IPS-20b (cell line): Measurements from ENCODE around the gene IL19.
"Not testable (repeated sequence)": the region's sequence is repeated elsewhere in the genome, so short reads cannot be mapped to it uniquely, and the experiment has no call there.

Experiments used
- H3K27ac ChIP-seq: one replicate; pipeline ENCODE4 v1.5.1; 2013; ENCODE audit warnings: low read length
- H3K27me3 ChIP-seq: 2 replicates; pipeline ENCODE4 v1.6.1; 2013; ENCODE audit warnings: mild to moderate bottlenecking, low read length, inconsistent platforms; ENCODE audit not compliant: insufficient read depth
- H3K36me3 ChIP-seq: 2 replicates; pipeline ENCODE4 v1.6.1; 2013; ENCODE audit warnings: low read depth, mild to moderate bottlenecking, inconsistent platforms, low read length, moderate library complexity; ENCODE audit not compliant: insufficient read depth
- H3K4me1 ChIP-seq: 2 replicates; pipeline ENCODE4 v1.6.1; 2013; ENCODE audit warnings: mild to moderate bottlenecking, control low read depth, inconsistent platforms, low read length, moderate library complexity; ENCODE audit not compliant: insufficient read depth
- H3K4me3 ChIP-seq: 2 replicates; pipeline ENCODE4 v1.5.1; 2013; ENCODE audit warnings: mild to moderate bottlenecking, low read length, inconsistent platforms
- H3K9ac ChIP-seq: 2 replicates; pipeline ENCODE4 v1.6.1; 2013; ENCODE audit warnings: low read depth, mild to moderate bottlenecking, inconsistent platforms, low read length, moderate library complexity
- H3K9me3 ChIP-seq: 2 replicates; pipeline ENCODE4 v1.6.1; 2013; ENCODE audit warnings: mild to moderate bottlenecking, low read depth, low read length, inconsistent platforms; ENCODE audit not compliant: insufficient read depth

Gene IL19

DNA sequence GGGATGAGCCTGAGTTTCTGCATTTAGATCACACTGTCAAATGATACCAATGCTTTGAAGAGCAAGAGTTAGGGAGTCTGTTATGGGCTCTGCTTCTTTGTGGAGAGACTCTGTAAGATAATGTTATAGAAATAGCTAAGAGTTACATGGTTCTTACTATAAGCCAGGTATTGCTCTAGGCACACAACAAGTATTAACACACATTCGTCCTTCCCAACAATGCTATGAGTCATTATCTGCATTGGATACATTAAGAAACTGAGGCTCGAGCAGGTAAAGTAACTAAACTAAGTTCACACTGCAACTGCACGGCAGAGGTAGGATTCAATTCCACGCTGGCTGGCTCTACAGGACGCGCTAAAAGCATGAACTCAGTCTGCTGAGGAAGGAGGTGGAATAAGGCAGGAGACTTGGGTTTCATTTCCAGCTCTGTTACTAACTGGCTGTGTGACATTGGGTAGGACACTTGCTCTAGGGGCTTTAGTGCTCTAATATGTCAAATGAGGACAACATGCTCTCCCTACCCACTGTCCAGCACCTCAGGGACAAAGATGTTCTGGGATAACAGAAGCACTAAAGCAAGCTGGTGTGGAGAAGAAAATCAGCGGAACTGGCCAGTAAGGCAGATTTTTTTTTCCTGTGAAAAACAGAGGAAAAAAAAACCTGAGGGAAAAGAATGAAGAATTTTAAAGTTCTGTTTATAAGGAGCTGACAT is 71.2 kb downstream of the IL19 start:
- H3K9me3 ChIP-seq: no peaks in the 10 kb centered on the region
- H3K27me3 ChIP-seq: no peaks in the 10 kb centered on the region
- no peaks in the 10 kb centered on the region for H3K36me3 ChIP-seq
- no peaks in the 10 kb centered on the region for H3K4me1 ChIP-seq
- no peak overlapping the region for H3K9ac ChIP-seq
- H3K27ac ChIP-seq: no peak overlapping the region
- no peak overlapping the region for H3K4me3 ChIP-seq

DNA sequence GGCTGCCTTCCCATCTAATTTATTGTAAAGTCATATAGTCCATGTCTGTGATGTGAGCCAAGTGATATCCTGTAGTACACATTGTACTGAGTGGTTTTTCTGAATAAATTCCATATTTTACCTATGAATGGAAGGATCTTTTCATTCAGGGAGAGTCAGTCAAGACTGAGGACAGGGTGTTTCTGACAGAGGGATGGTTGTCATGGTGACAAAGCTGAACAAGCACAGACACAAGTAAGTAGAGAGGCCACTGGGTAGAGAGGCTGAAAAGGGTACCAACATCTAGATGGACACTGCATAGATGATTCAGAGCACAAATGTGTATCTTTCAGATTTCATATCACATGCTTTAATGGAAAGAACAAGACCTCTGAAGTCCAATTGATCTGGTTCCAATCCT is 72.3 kb downstream of the IL19 start:
- Histone ChIP-seq H3K27me3 (no peaks in the 10 kb centered on the region), H3K9ac (no peak overlapping the region), H3K27ac (no peak overlapping the region), H3K4me1 (no peaks in the 10 kb centered on the region), H3K36me3 (no peaks in the 10 kb centered on the region), H3K9me3 (no peaks in the 10 kb centered on the region), H3K4me3 (no peak overlapping the region)

DNA sequence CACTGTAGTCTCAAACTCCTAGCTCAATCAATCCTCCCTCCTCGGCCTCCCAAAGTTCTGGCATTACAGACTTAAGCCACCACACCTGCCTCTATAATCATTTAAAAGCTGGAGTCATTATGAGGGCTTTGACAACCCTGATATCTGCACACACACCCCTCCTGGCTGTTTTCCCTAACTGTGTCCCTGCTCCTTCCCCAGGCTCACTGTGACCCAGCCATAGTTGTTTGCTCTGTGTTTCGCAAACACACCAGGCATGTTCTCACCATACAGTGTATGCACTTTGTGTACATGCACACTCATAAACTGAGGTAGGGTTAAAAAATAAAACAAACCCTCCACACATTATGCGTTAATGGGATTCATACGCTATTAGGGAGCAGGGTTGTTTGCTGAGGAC is 73.1 kb downstream of the IL19 start:
- no peak overlapping the region for H3K9ac ChIP-seq
- H3K4me1 ChIP-seq: no peaks in the 10 kb centered on the region
- H3K9me3 ChIP-seq: no peaks in the 10 kb centered on the region
- H3K27ac ChIP-seq: no peak overlapping the region
- H3K36me3 ChIP-seq: no peaks in the 10 kb centered on the region
- H3K27me3 ChIP-seq: no peaks in the 10 kb centered on the region
- H3K4me3 ChIP-seq: no peak overlapping the region

DNA sequence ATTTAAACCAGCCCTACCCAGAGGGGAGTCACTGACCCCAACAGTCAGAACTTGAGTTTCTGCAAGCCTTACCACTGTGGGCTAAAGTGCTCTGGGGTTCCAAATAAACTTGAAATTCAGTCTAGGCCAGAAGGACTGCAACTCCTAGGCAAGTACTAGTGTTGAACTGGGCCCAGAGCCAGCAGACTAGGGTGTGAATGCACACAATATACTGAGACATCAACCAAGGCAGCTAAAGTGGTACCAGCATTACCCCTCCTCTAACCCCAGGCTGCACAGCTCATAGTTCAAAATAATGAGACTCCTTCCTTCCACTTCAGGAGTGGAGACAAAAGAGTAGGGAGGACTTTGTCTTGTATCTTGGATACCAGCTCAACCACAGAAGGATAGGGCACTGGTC is 75.9 kb downstream of the IL19 start:
- Histone ChIP-seq H3K27me3 (no peaks in the 10 kb centered on the region), H3K9ac (no peak overlapping the region)

DNA sequence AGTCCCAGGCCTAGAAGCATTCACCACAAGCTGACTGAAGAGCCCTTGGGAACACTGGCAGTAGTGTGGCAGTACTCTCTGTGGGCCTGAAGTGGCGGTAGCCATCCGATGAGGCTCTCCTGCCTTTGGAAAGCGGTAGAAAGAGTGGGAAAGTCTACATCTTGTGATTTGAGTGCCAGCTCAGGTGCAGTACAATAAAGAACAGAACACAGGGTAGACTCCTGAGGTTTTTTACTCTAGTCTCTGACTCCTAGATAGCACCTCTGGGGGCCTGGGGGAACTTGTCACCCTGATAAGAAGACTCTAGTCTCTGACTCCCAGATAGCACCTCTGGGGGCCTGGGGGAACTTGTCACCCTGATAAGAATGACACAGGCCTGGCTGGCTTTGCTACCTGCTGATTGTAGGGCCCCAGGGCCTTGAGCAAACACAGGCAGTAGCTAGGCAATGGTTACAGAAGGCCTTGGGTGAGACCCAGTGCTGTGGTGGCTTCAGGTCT is 76.8 kb downstream of the IL19 start:
- Histone ChIP-seq H3K27me3 (no peaks in the 10 kb centered on the region), H3K9ac (no peak overlapping the region), H3K9me3 (no peaks in the 10 kb centered on the region; the same call in 1 of the 2 replicates), H3K27ac (no peak overlapping the region), H3K4me1 (no peaks in the 10 kb centered on the region), H3K36me3 (no peaks in the 10 kb centered on the region), H3K4me3 (no peak overlapping the region)

More for the DNA sequence above, 75.9 kb downstream of the IL19 start:
- no peaks in the 10 kb centered on the region for H3K36me3 ChIP-seq
- no peaks in the 10 kb centered on the region for H3K9me3 ChIP-seq
- no peak overlapping the region for H3K4me3 ChIP-seq
- H3K27ac ChIP-seq: no peak overlapping the region
- H3K4me1 ChIP-seq: no peaks in the 10 kb centered on the region

DNA sequence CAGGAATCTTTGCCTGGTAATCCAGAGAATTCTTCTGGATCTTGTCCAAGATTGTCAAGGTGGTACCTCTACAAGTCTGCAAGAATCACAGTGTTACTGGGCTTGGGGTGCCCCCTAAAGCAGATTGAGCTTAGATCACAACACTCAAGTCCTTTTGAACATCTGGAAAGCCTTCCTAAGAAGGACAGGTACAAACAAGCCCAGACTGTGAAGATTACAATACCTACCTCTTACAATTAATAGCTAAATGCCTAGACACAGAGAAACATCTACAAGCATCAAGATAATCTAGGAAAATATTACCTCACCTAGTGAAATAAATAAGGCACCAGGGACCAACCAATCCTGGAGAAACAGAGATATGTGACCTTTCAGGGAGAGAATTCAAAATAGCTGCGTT is 77.4 kb downstream of the IL19 start:
- H3K4me3 ChIP-seq: no peak overlapping the region
- no peaks in the 10 kb centered on the region; the same call in 1 of the 2 replicates for H3K9me3 ChIP-seq
- H3K36me3 ChIP-seq: no peaks in the 10 kb centered on the region
- no peak overlapping the region for H3K9ac ChIP-seq
- no peaks in the 10 kb centered on the region for H3K4me1 ChIP-seq
- H3K27ac ChIP-seq: no peak overlapping the region
- no peaks in the 10 kb centered on the region for H3K27me3 ChIP-seq

DNA sequence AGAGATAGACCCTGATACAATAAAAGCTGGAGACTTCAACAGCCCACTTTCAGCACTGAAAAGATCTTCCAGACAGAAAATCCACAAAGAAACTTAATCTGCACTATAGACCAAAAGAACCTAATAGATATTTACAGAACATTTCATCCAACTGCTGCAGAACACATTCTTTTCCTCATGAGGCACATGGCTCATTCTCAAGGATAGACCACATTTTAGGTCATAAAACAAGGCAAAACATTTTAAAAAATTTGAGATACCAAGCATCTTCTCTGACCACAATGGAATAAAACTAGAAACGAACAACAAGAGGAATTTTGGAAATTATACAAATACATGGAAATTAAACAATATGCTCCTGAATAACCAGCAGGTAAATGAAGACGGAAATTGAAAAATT is 79.8 kb downstream of the IL19 start:
- H3K9ac ChIP-seq: no peak overlapping the region
- no peak overlapping the region for H3K4me3 ChIP-seq
- H3K4me1 ChIP-seq: no peaks in the 10 kb centered on the region
- no peaks in the 10 kb centered on the region; the same call in 1 of the 2 replicates for H3K9me3 ChIP-seq
- no peak overlapping the region for H3K27ac ChIP-seq
- no peaks in the 10 kb centered on the region for H3K27me3 ChIP-seq
- no peaks in the 10 kb centered on the region for H3K36me3 ChIP-seq

DNA sequence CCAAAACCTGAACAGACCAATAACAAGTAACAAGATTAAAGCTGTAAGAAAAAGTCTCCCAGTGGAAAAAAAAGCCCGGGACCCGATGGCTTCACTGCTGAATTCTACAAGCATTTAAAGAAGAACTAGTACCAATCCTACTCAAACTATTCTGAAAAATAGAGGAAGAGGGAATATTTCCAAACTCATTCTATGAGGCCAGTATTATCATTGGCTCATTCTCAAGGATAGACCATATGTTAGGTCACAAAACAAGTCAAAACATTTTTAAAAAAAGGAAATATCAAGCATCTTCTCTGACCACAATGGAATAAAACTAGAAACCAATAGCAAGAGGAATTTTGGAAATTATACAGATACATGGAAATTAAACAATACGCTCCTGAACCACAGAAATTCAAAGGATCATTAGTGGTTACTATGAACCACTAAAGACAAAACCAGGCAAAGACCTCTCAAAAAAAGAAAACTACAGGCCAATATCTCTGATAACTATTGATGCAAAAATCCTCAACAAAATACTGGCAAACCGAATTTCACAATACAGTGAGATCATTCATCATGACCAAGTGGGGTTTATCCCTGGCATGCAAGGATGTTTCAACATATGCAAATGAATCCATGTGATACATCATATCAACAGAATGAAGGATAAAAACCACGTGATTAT is 80.9 kb downstream of the IL19 start:
- Histone ChIP-seq H3K9me3 (no peaks in the 10 kb centered on the region; the same call in 1 of the 2 replicates), H3K9ac (no peak overlapping the region), H3K36me3 (no peaks in the 10 kb centered on the region), H3K4me1 (no peaks in the 10 kb centered on the region), H3K4me3 (no peak overlapping the region), H3K27me3 (no peaks in the 10 kb centered on the region), H3K27ac (no peak overlapping the region)

DNA sequence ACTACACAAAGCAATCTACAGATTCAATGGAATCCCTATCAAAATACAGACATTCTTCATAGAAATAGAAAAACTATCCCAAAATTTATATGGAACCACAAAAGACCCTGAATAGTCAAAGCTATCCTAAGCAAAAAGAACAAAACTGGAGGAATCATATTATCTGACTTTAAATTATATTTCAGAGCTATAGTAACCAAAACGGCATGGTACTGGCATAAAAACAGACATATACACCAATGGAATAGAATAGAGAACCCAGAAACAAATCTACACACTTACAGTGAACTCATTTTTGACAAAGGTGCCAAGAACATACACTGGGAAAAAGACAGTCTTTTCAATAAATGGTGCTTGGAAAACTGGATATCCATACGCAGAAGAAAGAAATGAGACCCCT is 82.1 kb downstream of the IL19 start:
- H3K36me3 ChIP-seq, H3K27me3 ChIP-seq, H3K4me1 ChIP-seq, H3K9me3 ChIP-seq, H3K27ac ChIP-seq, H3K9ac ChIP-seq, H3K4me3 ChIP-seq: not testable (repeated sequence)

DNA sequence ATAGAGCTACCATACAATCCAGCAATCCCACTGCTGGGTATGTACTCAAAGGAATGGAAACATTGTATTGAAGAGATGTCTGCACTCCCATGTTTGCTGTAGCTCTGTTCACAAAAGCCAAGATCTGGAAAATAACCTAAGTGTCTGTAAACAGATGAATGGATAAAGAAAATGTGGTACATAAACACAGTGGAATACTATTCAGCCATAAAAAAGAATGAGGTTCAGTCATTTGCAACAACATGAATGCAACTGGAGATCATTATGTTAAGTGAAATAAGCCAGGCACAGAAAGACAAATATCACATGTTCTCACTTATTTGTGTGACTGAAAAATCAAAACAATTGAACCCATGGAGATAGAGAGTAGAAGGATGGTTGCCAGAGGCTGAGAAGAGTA is 83.1 kb downstream of the IL19 start:
- H3K9me3 ChIP-seq, H3K9ac ChIP-seq, H3K27me3 ChIP-seq, H3K4me1 ChIP-seq, H3K36me3 ChIP-seq, H3K4me3 ChIP-seq, H3K27ac ChIP-seq: not testable (repeated sequence)

DNA sequence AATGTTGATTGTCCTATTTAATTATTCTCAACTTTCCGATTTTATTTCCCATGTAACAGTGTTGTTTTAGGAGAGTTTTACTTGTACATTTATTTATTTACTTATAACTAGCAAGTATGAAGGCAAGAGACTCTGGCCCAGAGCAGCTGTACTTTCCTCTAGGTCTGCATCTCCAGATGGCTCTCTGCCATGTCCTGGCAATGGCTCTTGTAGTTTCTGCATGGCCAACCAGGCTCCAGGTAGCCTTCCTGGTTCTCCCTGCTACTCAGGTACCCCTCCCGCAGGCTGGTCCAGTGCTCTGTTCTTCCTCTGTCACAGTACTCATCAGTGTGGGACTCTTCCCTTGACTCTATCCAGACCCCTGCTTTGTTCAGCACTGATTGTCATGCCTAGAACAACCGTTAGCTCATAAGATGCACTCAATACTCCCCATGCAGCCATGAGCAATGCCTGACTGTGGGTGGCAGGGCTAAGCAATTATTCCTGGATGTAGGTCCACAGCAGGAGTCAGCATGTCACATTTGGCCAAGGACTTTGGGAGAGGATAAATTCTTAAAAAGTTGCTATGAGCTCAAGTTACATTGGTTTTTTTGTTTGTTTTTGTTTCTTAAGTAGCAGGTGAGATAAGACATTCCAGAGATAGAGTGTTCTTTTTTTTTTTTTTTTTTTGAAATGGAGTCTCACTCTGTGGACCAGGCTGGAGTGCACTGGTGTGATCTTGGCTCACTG is 84.0 kb downstream of the IL19 start:
- H3K4me3 ChIP-seq: no peak overlapping the region
- H3K9me3 ChIP-seq: no peaks in the 10 kb centered on the region; the same call in 1 of the 2 replicates
- no peaks in the 10 kb centered on the region for H3K36me3 ChIP-seq
- no peak overlapping the region for H3K9ac ChIP-seq
- no peaks in the 10 kb centered on the region for H3K4me1 ChIP-seq
- no peak overlapping the region for H3K27ac ChIP-seq
- no peaks in the 10 kb centered on the region for H3K27me3 ChIP-seq

DNA sequence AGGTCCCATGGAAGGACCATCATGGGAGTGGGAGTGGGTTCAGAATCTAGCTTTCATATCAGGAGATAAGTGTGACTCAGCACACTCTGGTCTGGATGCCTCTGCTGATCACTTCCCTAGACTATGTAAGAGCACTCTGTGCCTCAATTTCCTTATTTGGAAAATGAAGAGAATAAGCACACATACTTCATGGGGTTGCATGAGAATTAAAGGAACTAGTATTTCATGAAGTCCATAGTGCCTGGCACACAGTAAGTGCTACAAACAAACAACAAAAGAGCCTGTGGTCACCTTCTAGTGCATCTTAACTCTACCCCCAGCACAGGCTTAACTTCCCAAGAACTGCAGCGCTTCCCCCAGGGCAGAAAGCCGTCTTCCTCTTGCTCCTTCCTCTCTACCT is 85.3 kb downstream of the IL19 start:
- Histone ChIP-seq H3K36me3 (no peaks in the 10 kb centered on the region), H3K27ac (no peak overlapping the region), H3K9ac (no peak overlapping the region), H3K9me3 (no peaks in the 10 kb centered on the region; the same call in 1 of the 2 replicates), H3K27me3 (no peaks in the 10 kb centered on the region), H3K4me1 (no peaks in the 10 kb centered on the region), H3K4me3 (no peak overlapping the region)
